KG1 (cell line): ENCODE data around the gene ZNF675.
"Not testable (repeated sequence)": the region's sequence is repeated elsewhere in the genome, so short reads cannot be mapped to it uniquely, and the experiment has no call there.

ENCODE experiments used
- DNase-seq: peaks from one replicate; lab custom pipeline; 2025; lab: John Stamatoyannopoulos, UW

The ZNF675 gene

DNA sequence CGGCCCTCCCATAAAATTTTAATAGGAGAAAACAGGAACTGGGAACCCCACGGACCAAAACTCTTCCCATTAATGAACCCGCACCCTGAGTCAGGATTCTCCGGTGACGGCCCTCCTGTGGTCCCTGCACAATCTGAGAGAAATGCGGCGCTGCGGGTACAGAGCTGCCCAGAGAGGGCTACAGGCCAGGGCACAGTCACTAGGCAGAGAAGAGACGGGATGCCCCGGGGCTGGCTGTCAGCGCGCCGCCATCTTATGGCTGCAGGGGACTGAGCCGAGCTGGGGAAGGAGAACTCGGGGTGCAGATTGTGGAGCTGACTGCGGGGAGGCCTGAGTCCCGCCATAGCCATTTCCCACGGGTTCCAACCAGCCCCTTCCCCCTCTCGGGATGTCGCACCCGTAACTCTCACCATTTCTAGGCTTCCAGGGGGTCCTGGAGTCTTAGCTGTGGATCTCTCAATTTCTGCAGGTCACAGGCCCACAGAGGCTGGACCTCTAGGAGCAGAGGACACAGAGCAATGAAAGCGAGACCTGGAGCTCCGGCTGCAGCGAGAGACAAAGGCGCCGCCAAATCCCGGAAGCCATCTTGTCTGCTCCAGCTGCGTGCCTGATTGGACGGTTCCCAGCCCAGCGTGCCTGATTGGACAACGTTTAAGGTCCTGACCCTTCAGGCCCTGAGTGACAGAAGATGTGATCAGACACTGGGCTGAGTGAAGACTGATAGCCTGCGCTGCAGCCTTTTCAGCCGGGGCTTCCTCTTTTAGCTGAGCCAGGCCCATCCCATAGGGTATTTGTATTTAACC lies at the start of gene ZNF675:
ZNF675 (minus strand) TSS at position 592 of the 803 bp plus-strand sequence; CDS start at position 413, 179 bp downstream.
- peak; percentile 59 for DNase-seq

DNA sequence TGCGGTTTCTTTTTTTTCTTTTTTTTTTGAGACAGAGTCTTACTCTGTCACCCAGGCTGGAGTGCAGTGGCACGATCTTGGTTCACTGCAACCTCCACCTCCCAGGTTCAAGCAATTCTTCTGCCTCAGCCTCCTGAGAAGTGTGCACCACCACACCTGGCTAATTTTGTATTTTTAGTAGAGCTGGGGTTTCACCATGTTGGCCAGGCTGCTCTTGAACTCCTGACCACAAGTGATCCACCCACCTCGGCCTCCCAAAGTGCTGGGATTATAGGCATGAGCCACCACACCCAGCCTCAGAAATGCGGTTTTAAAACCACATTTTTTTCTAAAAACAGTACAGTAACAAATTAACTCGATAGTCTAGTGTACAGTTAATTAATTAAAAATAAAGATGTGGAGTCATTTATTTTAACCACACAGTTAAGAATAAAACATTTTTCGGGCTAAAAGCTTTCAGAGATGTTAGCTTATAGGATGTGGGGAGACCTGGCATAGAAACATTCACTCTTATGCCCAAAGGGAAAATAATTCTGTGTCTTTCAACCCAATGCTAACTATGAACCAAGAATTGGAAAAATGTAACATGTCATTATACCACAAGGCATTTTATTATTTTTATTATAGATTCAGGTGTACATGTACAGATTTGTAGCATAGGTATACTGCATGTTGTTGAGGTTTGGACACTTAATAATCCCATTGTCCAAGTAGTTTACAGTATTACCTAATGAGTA lies 43.9 kb upstream of the ZNF675 start:
- not testable (repeated sequence) for DNase-seq

DNA sequence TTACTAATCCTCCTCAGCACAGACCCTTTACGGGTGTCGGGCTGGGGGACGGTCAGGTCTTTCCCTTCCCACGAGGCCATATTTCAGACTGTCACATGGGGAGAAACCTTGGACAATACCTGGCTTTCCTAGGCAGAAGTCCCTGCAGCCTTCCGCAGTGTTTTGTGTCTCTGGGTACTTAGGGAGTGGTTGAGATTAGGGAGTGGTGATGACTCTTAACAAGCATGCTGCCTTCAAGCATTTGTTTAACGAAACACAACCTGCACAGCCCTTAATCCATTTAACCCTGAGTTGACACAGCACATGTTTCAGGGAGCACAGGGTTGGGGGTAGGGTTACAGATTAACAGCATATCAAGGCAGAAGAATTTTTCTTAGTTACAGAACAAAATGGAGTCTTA lies 37.1 kb upstream of the ZNF675 start:
- DNase-seq = not testable (repeated sequence)

- DNase-seq = no peak
Measured at GRCh38 chr19:23718802-23719201, 31.8 kb upstream of the ZNF675 start.

DNA sequence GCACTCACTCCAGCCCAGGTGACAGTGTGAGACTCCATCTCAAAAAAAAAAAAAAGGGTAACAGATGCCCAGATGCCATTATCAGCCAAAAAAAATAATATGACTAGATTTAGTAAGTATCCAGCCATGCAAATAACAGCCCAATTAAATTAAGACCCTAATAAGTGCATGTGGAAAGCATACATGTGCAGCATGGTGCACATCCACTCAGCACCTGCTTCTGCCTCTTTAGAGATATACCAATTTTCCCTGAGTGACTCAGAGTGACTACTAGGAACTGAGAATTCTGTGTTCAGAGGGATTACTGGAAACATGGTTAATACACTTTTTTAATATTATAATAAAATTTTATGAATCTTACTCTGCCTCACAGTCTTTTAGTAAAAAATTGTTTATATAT lies 29.8 kb upstream of the ZNF675 start:
- DNase-seq = no peak

DNA sequence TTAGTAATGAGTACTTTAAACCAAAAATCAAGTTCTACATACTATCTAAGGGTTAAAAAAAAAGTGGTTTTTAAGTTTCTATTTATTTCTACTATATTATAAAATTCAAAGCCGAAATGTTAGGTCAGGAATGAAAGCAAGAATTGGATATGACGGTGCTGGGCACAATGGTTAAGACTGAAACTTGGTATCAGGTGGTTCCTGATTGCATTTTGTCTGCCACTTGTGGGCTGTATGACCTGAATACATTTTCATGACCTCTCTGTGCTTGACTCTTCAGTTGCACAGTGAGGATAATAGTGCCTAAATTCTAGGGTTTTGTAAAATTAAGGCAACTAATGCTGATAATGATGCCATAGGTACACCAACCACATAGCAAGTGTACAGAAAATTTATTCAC lies 22.3 kb upstream of the ZNF675 start:
- no peak for DNase-seq

DNA sequence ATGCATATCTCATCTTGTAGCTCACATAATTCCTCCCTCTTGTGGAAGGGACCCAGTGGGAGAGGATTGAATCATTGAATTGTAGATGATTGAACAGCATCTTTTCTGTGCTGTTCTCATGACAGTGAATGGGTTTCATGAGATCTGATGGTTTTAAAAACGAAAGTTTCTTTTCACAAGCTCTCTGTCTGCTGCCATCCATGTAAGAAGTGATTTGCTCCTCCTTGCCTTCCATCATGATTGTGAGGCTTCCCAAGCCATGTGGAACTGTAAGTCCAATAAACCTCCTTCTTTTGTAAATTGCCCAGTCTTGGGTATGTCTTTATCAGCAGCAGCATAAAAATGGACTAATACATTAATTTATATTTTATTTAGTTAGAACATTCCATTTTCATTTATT lies 19.6 kb upstream of the ZNF675 start:
- no peak for DNase-seq

- DNase-seq = no peak
Measured at GRCh38 chr19:23699521-23699860, 12.5 kb upstream of the ZNF675 start.

DNA sequence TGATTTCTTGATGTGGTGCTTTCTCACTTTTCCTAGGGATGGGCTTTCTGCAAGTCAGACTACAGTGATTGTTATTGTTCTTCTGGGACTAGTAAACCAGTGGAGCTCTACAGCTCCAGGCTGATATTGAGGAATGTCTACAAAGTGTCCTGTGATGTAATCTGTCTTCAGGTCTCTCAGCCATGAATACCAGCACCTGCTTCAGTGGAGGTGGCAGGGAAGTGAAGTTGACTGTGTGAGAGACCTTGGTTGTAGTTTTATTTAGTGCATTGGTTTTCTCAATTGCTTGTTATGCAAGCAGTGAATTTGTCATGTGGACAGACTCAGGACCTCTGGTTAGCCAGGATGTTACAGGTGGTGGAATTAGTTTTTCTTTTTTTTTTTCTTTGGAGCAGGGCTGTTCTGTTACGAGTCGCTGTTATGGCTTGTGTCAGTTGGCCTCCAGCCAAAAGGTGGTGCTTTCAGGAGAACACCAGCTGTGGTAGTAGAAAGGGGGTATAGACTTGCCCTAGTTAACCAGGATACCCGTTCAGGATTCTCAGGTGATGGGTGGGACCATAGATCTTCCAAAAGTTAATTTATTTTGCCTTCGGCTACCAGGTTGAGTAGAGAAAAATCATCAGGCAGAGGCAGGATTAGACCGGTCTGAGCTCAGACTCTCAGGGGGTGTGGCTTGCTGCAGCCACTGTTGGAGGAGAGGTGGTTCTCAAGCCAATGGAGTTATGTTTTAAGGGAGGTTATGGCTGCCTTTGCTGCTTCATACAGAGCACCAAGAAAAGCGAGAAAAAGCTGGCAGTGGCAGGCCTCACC lies 11.9 kb upstream of the ZNF675 start:
- no peak for DNase-seq

- DNase-seq = not testable (repeated sequence)
Measured at GRCh38 chr19:23692937-23693336, 5.9 kb upstream of the ZNF675 start.

GRCh38 chr19:23673132-23673531 lies 13.9 kb downstream of the ZNF675 start:
- DNase-seq = no peak

DNA sequence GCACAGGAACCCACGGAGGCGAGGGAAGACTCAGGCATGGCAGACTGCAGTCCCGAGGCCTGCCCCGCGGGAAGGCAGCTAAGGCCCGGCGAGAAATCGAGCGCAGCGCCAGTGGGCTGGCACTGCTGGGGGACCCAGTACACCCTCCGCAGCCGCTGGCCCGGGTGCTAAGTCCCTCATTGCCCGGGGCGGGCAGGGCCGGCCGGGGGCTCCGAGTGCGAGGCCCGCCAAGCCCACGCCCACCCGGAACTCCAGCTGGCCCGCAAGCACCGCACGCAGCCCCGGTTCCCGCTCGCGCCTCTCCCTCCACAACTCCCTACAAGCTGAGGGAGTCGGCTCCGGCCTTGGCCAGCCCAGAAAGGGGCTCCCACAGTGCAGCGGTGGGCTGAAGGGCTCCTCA lies 18.4 kb downstream of the ZNF675 start:
- not testable (repeated sequence) for DNase-seq

DNA sequence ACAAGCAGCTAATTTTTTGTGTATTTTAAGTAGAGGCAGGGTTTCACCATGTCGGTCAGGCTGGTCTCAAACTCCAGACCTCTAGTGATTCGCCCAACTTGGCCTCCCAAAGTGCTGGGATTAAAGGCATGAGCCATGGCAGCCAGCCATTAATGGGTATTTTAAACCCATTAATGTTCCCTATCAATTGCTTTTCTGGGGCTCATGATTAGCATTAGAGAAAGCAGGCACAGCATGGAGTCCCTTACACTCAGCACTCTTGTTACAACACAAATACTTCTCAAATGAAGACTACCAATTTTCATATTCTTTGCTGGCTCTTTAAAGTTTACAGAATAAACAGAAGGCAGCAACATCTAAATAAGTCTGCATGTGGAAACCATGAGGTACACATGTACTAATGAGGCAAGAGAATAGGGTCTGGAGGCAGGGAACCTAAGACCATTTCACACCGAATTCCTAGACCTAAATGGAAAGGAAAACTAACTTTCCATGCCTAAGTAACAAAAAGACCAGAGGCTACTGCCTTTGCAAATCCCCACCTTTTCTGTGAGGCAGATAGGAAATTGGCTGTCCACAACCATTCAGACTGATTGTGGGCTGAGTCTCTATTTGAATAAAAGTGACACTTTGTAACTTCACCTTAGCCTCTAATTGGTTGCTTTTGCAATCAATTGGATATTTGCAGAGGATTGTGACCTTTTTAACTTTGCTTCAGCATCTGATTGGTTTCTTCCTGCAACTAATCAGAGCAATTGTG lies 21.2 kb downstream of the ZNF675 start:
- DNase-seq = no peak

DNA sequence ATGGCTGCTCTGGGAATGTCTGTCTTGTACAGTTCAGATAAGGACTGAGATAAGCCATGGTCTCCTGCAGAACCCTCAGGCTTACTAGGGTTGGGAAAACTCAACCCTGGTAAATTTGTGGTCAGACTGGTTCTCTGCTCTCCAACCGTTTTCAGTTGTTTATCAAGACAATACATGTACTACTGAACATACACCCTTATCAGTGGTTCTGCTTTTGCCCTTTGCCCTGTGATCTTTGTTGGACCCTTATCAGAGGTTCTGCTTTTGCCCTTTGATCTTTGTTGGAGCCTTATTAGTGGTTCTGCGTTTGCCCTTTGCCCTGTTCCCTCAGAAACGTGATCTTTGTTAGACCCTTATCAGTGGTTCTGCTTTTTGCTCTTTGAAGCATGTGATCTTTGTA lies 37.2 kb downstream of the ZNF675 start:
- not testable (repeated sequence) for DNase-seq
